GM23338 (cell line): ENCODE measurements around the gene GRM4. TPM values are rescaled to one million over a fixed set of nuclear protein-coding genes. Genes with fewer than 3 reads are reported as not detected.

ENCODE experiments used
- ATAC-seq: fragments of 200-7000 bp; cut with Tn5 transposase; 3 replicates; pipeline ENCODE4 v1.9.1; 2020
- DNase-seq: peaks from one replicate; pipeline ENCODE4 v3.0.0-alpha.2; 2015; ENCODE audit warnings: low spot score
- H2AFZ ChIP-seq: fragments of 200-600 bp; sonication (generic); 2 replicates; pipeline ENCODE4 v1.8.0; 2016; ENCODE audit warnings: antibody characterized with exemption, mild to moderate bottlenecking, moderate library complexity
- H3F3A ChIP-seq: fragments of 200-600 bp; sonication (generic); replicated peaks from 2 replicates; pipeline ENCODE4 v1.8.0; 2017; ENCODE audit warnings: antibody characterized with exemption, mixed run types, low read depth
- H3K27ac ChIP-seq: fragments of 200-600 bp; sonication (generic); 2 replicates; pipeline ENCODE4 v1.6.1; 2016; ENCODE audit warnings: low read depth
- H3K27me3 ChIP-seq: fragments of 200-600 bp; sonication (generic); 2 replicates; pipeline ENCODE4 v1.8.0; 2016; ENCODE audit warnings: mild to moderate bottlenecking, mixed run types, moderate library complexity; ENCODE audit not compliant: insufficient read depth
- H3K36me3 ChIP-seq: fragments of 200-600 bp; sonication (generic); 2 replicates; pipeline ENCODE4 v1.8.0; 2016; ENCODE audit warnings: mild to moderate bottlenecking; ENCODE audit not compliant: insufficient read depth
- H3K4me1 ChIP-seq: fragments of 200-600 bp; sonication (generic); 2 replicates; pipeline ENCODE4 v1.8.0; 2016; ENCODE audit warnings: mild to moderate bottlenecking, moderate library complexity; ENCODE audit not compliant: insufficient read depth
- H3K4me2 ChIP-seq: fragments of 200-600 bp; sonication (generic); 2 replicates; pipeline ENCODE4 v1.7.1; 2017; ENCODE audit warnings: mixed run types
- H3K4me3 ChIP-seq: fragments of 200-600 bp; sonication (generic); 2 replicates; pipeline ENCODE4 v1.6.1; 2016; ENCODE audit warnings: mixed run types
- H3K79me2 ChIP-seq: fragments of 200-600 bp; sonication (generic); replicated peaks from 2 replicates; pipeline ENCODE4 v1.8.0; 2017; ENCODE audit warnings: mild to moderate bottlenecking; ENCODE audit not compliant: insufficient read depth
- H3K9me2 ChIP-seq: fragments of 200-600 bp; sonication (generic); 2 replicates; pipeline ENCODE4 v1.8.0; 2017; ENCODE audit not compliant: insufficient read depth
- H4K20me1 ChIP-seq: fragments of 200-600 bp; sonication (generic); replicated peaks from 2 replicates; pipeline ENCODE4 v1.8.0; 2017; ENCODE audit warnings: mild to moderate bottlenecking; ENCODE audit not compliant: insufficient read depth
- H3K27ac Mint-ChIP-seq: 2 replicates; pipeline ENCODE4 v1.8.0; 2020; ENCODE audit warnings: inconsistent platforms, mild to moderate bottlenecking, moderate library complexity, mixed read lengths
- H3K27me3 Mint-ChIP-seq: 3 replicates; pipeline ENCODE4 v1.8.0; 2022; ENCODE audit warnings: low read depth, mild to moderate bottlenecking, moderate library complexity, mixed read lengths, inconsistent platforms; ENCODE audit not compliant: insufficient read depth, poor library complexity
- H3K36me3 Mint-ChIP-seq: 3 replicates; pipeline ENCODE4 v1.8.0; 2021; ENCODE audit warnings: low read depth, mild to moderate bottlenecking, inconsistent platforms, moderate library complexity, mixed read lengths
- H3K4me1 Mint-ChIP-seq: 3 replicates; pipeline ENCODE4 v1.8.0; 2020; ENCODE audit warnings: mild to moderate bottlenecking, inconsistent platforms, mixed read lengths
- H3K4me3 Mint-ChIP-seq: 3 replicates; pipeline ENCODE4 v1.8.0; 2021; ENCODE audit warnings: moderate library complexity, mild to moderate bottlenecking, inconsistent platforms, mixed read lengths
- H3K9me3 Mint-ChIP-seq: 3 replicates; pipeline ENCODE4 v1.8.0; 2020; ENCODE audit warnings: moderate library complexity, mild to moderate bottlenecking, inconsistent platforms, mixed read lengths
- CREB1 ChIP-seq: fragments of 250-450 bp; sonication (Bioruptor Pico); IDR thresholded peaks from 2 replicates; pipeline ENCODE4 v1.5.0; 2020; ENCODE audit warnings: low read depth, mild to moderate bottlenecking, moderate library complexity
- ETS1 ChIP-seq: IDR thresholded peaks from 2 replicates; pipeline ENCODE4 v1.6.1; 2016; ENCODE audit warnings: antibody characterized with exemption
- EZH2 ChIP-seq: fragments of 200-600 bp; sonication (generic); IDR thresholded peaks from one replicate; pipeline ENCODE4 v1.8.0; 2017; ENCODE audit warnings: antibody characterized with exemption, mild to moderate bottlenecking, low read depth; ENCODE audit not compliant: unreplicated experiment
- EZH2phosphoT487 ChIP-seq: fragments of 200-600 bp; sonication (generic); IDR thresholded peaks from one replicate; pipeline ENCODE4 v1.8.1; 2018; ENCODE audit warnings: antibody characterized with exemption; ENCODE audit not compliant: unreplicated experiment
- JUNB ChIP-seq: IDR thresholded peaks from one replicate; pipeline ENCODE4 v1.6.1; 2016; ENCODE audit warnings: antibody characterized with exemption; ENCODE audit not compliant: unreplicated experiment
- POLR2AphosphoS5 ChIP-seq: IDR thresholded peaks from 2 replicates; pipeline ENCODE4 v1.6.1; 2016; ENCODE audit warnings: antibody characterized with exemption, low read depth
- ZNF114 ChIP-seq: fragments of 250-450 bp; sonication (Bioruptor Pico); IDR thresholded peaks from 2 replicates; pipeline ENCODE4 v1.5.0; 2020; ENCODE audit warnings: mild to moderate bottlenecking, moderate library complexity
- ZNF331 ChIP-seq: fragments of 250-450 bp; sonication (Bioruptor Pico); IDR thresholded peaks from 2 replicates; pipeline ENCODE4 v1.5.0; 2020; ENCODE audit warnings: low read depth, mild to moderate bottlenecking, moderate library complexity
- ZNF462 ChIP-seq: fragments of 250-450 bp; sonication (Bioruptor Pico); IDR thresholded peaks from 2 replicates; pipeline ENCODE4 v1.5.0; 2020; ENCODE audit warnings: mild to moderate bottlenecking, moderate library complexity
- polyA plus RNA-seq: library from polyadenylated mRNA; unstranded; fragments of >200 nt; fragmentation: Nextera tagmentation; extraction: Ambion mirVana; gene quantifications from 2 replicates; pipeline ENCODE4 v1.2.1, GENCODE V29; 2016
- total RNA-seq: library from RNA; depleted of rRNA; stranded (reverse); fragments of >200 nt; shearing (Covaris generic); gene quantifications from 2 replicates; pipeline ENCODE4 v1.2.3, GENCODE V29; 2014
- TF ChIP-seq, protein P1 (sequence below): IDR thresholded peaks from one replicate; pipeline ENCODE4 v1.6.1; 2018; ENCODE audit warnings: antibody characterized with exemption; ENCODE audit not compliant: unreplicated experiment

The GRM4 gene
- total and polyA plus RNA-seq, 2 experiments from 2014 or later, result 7.0 to 30.6 TPM

- no peak for TF ChIP-seq ZNF462
- no peak for TF ChIP-seq ETS1
- TF ChIP-seq ZNF114 (CRISPR knock-in tag), result no peak
- no peak for TF ChIP-seq EZH2phosphoT487
- no peak for TF ChIP-seq EZH2
- TF ChIP-seq JUNB, result no peak
- TF ChIP-seq ZNF331, result no peak
- no peak for TF ChIP-seq CREB1
- TF ChIP-seq POLR2AphosphoS5, result no peak
Observed at GRCh38 chr6:34080357-34080756, 65.5 kb downstream of the GRM4 start (continued).

- no peak for DNase-seq
- Histone ChIP-seq H3K27me3 (no peaks in the 10 kb centered on the region), H2AFZ (no peak overlapping the region), H3K27ac (no peak overlapping the region), H3K4me3 (no peak overlapping the region), H3K9me2 (no peaks in the 10 kb centered on the region), H3K79me2 (no peaks in the 10 kb centered on the region), H4K20me1 (no peaks in the 10 kb centered on the region), H3F3A (no peaks in the 10 kb centered on the region; the same call in 1 of the 2 replicates), H3K4me2 (no peak overlapping the region), H3K4me1 (peaks cover 6% of the 10 kb centered on the region; the same call in 1 of the 2 replicates), H3K36me3 (no peaks in the 10 kb centered on the region)
- ATAC-seq, result no peak
- no peak overlapping the region; the same call in 2 of the 3 replicates for H3K4me3 Mint-ChIP-seq
- no peaks in the 10 kb centered on the region; the same call in 2 of the 3 replicates for H3K36me3 Mint-ChIP-seq
- H3K27ac Mint-ChIP-seq, result no peak overlapping the region
- TF ChIP-seq, protein P1, sequence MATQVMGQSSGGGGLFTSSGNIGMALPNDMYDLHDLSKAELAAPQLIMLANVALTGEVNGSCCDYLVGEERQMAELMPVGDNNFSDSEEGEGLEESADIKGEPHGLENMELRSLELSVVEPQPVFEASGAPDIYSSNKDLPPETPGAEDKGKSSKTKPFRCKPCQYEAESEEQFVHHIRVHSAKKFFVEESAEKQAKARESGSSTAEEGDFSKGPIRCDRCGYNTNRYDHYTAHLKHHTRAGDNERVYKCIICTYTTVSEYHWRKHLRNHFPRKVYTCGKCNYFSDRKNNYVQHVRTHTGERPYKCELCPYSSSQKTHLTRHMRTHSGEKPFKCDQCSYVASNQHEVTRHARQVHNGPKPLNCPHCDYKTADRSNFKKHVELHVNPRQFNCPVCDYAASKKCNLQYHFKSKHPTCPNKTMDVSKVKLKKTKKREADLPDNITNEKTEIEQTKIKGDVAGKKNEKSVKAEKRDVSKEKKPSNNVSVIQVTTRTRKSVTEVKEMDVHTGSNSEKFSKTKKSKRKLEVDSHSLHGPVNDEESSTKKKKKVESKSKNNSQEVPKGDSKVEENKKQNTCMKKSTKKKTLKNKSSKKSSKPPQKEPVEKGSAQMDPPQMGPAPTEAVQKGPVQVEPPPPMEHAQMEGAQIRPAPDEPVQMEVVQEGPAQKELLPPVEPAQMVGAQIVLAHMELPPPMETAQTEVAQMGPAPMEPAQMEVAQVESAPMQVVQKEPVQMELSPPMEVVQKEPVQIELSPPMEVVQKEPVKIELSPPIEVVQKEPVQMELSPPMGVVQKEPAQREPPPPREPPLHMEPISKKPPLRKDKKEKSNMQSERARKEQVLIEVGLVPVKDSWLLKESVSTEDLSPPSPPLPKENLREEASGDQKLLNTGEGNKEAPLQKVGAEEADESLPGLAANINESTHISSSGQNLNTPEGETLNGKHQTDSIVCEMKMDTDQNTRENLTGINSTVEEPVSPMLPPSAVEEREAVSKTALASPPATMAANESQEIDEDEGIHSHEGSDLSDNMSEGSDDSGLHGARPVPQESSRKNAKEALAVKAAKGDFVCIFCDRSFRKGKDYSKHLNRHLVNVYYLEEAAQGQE, result no peak
- no peak for TF ChIP-seq POLR2AphosphoS5
- no peak for TF ChIP-seq CREB1
- peaks cover 50% of the 10 kb centered on the region for H3K4me1 Mint-ChIP-seq
- H3K27me3 Mint-ChIP-seq, result peaks cover 17% of the 10 kb centered on the region
- H3K9me3 Mint-ChIP-seq, result no peaks in the 10 kb centered on the region
Observed at GRCh38 chr6:34079899-34080298, 66.0 kb downstream of the GRM4 start.
